Measurements from ENCODE around the gene TPCN1. TPM values are rescaled to one million over a fixed set of nuclear protein-coding genes. Genes with fewer than 3 reads are reported as not detected.
A peak's percentile ranks its signal among the peaks of the same experiment; 100 is the strongest.
"Not testable (repeated sequence)": the region's sequence is repeated elsewhere in the genome, so short reads cannot be mapped to it uniquely, and the experiment has no call there.

The TPCN1 gene
- total RNA-seq, 4 donors from 2014 or later = 15.5 to 48.8 (median 34.5) TPM

DNA sequence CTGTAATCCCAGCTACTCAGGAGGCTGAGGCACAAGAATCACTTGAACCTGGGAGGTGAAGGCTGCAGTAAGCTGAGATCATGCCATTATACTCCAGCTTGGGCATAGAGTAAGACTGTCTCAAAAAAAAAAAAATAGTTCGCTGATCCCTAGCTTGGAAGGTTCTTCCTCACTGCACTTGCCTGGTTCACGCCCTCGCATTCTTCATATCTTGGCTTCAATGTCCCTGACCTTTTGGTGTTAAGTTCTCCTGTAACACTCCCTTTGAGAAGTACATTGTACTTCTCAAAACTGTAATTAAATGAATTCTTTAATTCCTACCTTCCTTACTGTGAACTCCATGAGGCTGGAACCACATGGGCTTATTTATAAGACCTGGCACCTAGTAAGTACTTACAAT lies 16.5 kb upstream of the TPCN1 start:
- peak overlapping the region in 3 of 4 donors; percentile 19 to 66 (median 60) for H3K27ac ChIP-seq
- peaks cover 5 to 39% (median 11%) of the 10 kb centered on the region in 3 donors for H3K4me1 ChIP-seq
- DNase-seq = no peak
- no peaks in the 10 kb centered on the region for H3K9me3 ChIP-seq
- intact Hi-C loops (cut with DNase I) = loop anchor here (10.0 kb wide), 1 partner anchor 220 kb away; the partner anchor contains the start of gene SDSL
- H3K27me3 ChIP-seq = no peaks in the 10 kb centered on the region
- WGBS, 2 donors = 79 to 84% methylated on average over 3 of the region's 3 CpGs
- no peak overlapping the region for H3K4me3 ChIP-seq
- no peaks in the 10 kb centered on the region for H3K36me3 ChIP-seq
- TF ChIP-seq POLR2A (IDR thresholded peaks at IDR 0.05) (no peak), CTCF (IDR thresholded peaks at IDR 0.05) (no peak)

DNA sequence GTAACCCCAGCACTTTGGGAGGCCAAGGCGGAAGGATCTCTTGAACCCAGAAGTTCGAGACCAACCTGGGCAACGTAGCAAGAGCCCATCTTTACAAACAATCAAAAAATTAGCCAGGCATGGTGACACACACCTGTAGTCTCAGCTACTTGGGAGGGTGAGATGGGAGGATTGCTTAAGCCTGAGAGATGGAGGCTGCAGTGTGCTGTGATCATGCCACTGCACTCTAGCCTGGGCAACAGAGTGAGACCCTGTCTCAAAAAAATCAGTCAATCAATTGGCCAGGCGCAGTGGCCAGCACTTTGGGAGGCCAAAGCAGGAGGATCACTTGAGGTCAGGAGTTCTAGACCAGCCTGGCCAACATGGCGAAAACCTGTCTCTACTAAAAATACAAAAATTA lies 14.5 kb upstream of the TPCN1 start:
- H3K36me3 ChIP-seq, H3K27ac ChIP-seq, H3K27me3 ChIP-seq, H3K9me3 ChIP-seq, DNase-seq, H3K4me3 ChIP-seq: not testable (repeated sequence)
- 96 to 98% methylated on average over 5 of the region's 5 CpGs for WGBS, 2 donors
- peaks cover 5 to 39% (median 11%) of the 10 kb centered on the region in 3 donors for H3K4me1 ChIP-seq
- intact Hi-C loops (cut with DNase I) = loop anchor here (10.0 kb wide), 1 partner anchor 218 kb away; the partner anchor contains the start of gene SDSL

- Histone ChIP-seq H3K4me3 (no peak overlapping the region), H3K36me3 (no peaks in the 10 kb centered on the region), H3K27me3 (no peaks in the 10 kb centered on the region), H3K27ac (peak overlapping the region in 1 of 4 donors; percentile 70), H3K9me3 (no peaks in the 10 kb centered on the region), H3K4me1 (peaks cover 5 to 39% (median 11%) of the 10 kb centered on the region in 3 donors)
- 53 to 69% methylated on average over 6 of the region's 6 CpGs for WGBS, 2 donors
- TF ChIP-seq POLR2A (IDR thresholded peaks at IDR 0.05) (no peak), CTCF (IDR thresholded peaks at IDR 0.05) (no peak)
- intact Hi-C loops (cut with DNase I) = loop anchor here (10.0 kb wide), 1 partner anchor 217 kb away; the partner anchor contains the start of gene SDSL
- no peak for DNase-seq
Observed at GRCh38 chr12:113207613-113208040, 13.6 kb upstream of the TPCN1 start.

DNA sequence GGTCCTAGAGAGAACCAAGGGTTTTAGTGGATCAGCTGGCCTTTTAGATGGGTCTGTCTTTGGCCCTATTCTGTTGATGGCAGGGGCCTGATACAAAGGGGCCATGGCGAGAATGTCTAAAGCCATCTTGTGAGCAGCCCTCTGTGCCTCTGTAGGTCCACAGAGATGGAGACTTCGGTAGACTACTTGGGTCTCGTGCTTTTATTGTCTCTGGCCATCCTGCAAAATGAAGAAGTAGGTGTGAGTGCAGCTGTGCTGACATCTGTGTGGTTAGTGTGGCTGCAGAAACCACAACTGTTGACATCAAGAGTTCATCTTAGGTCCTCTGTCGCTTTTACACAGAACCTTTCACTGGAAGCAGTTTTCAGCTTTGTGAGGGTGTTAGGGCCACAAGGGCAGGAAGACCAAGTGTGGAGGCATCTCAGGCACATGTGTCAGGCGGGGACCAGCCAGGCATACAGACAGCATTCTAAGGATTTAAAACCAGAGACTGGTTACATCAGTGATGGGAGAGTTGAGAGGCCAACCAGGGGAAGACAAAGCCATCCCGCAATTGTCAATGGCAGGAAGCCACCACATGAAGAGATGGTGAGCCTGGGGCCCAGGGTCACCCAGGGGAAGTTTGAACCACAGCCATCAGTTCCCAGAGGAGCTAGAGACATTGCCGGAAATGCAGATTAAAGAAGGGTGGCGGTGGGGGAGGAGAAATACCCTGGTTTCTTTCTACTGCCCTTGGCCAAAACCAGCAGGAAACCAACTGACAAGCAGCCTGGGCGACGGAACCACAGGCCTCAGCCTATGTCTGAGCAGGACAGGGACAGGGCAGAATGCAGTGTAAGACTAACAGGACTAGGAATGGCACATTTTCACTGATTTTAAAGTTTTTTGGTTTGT lies 13.0 kb upstream of the TPCN1 start:
- no peak overlapping the region for H3K4me3 ChIP-seq
- peak; percentile 28 for DNase-seq
- H3K27me3 ChIP-seq = no peaks in the 10 kb centered on the region
- H3K27ac ChIP-seq = peak overlapping the region in 3 of 4 donors; percentile 9 to 70 (median 65)
- TF ChIP-seq POLR2A (IDR thresholded peaks at IDR 0.05) (peak in 1 of 4 donors; percentile 11), CTCF (IDR thresholded peaks at IDR 0.05) (no peak)
- intact Hi-C loops (cut with DNase I) = loop anchor here (10.0 kb wide), 1 partner anchor 217 kb away; the partner anchor contains the start of gene SDSL
- no peaks in the 10 kb centered on the region for H3K36me3 ChIP-seq
- peaks cover 5 to 39% (median 11%) of the 10 kb centered on the region in 3 donors for H3K4me1 ChIP-seq
- no peaks in the 10 kb centered on the region for H3K9me3 ChIP-seq
- 61 to 64% methylated on average over 9 to 10 of the region's 10 CpGs for WGBS, 2 donors

GRCh38 chr12:113211160-113211559 lies 10.1 kb upstream of the TPCN1 start:
- DNase-seq = no peak
- no peaks in the 10 kb centered on the region for H3K36me3 ChIP-seq
- no peak overlapping the region for H3K4me3 ChIP-seq
- intact Hi-C loops (cut with DNase I) = no loop called here
- peaks cover 0 to 45% (median 5%) of the 10 kb centered on the region in 3 donors for H3K4me1 ChIP-seq
- H3K27ac ChIP-seq = no peak overlapping the region
- WGBS, 2 donors = 76 to 86% methylated on average over 6 of the region's 6 CpGs
- TF ChIP-seq POLR2A (IDR thresholded peaks at IDR 0.05) = no peak
- TF ChIP-seq CTCF (IDR thresholded peaks at IDR 0.05) = no peak
- no peaks in the 10 kb centered on the region for H3K27me3 ChIP-seq
- no peaks in the 10 kb centered on the region for H3K9me3 ChIP-seq
